ENCODE data around the gene AKAP9. TPM values are rescaled to one million over a fixed set of nuclear protein-coding genes. Genes with fewer than 3 reads are reported as not detected.

The AKAP9 gene
- total and polyA plus RNA-seq, 9 of the 15 experiments (the other 6 are each of a cell fraction or from before 2014, with no cell fraction given): 25.5 to 80.9 (median 46.3) TPM

DNA sequence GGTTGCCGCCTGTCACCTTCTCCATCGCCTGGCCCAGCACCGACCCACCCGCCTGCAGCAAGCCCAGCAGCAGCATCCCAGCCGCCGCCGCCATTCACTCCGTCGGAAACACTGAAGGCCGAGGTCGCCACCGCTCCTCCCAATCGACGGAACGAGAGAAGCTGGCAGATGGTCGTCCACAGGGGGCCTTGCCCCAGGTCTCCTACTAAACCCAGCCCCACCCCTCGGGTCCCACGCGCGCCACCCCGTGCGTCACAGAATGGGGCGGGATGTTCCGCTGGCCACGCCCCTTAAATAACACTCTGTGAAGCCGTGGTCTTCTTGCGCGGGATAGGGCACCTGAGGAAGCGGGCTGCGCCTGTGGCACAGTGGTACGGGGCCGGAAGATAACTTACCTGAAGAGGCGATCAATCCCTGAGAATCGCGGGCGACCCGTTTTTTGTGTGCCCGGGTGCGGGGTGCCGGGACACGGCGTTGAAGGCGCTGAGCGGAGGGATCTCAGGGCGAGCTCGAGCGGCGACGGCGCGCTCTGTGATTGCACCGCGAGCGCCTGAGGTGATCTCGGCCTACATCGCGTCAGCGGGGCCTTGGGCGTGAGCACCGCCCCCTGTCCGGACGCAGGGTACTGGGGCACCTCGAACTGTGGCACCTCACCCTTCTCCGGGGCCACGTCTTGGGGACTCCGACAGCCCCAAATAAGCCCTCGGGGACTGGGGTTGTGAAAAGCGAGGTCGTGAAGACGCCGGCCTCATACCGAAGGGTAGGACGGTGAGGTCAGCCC is 193.8 kb downstream of the AKAP9 start, which contains the start of gene CYP51A1 (continued):
- TF ChIP-seq, protein P1, sequence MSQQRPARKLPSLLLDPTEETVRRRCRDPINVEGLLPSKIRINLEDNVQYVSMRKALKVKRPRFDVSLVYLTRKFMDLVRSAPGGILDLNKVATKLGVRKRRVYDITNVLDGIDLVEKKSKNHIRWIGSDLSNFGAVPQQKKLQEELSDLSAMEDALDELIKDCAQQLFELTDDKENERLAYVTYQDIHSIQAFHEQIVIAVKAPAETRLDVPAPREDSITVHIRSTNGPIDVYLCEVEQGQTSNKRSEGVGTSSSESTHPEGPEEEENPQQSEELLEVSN (IDR thresholded peaks at IDR 0.05; ENCODE audit: borderline replicate concordance in 1 of 2, extremely low read depth in 1 of 2, insufficient read depth in 1 of 2, insufficient read length in 1 of 2, low read depth in 1 of 2, low read length in 1 of 2, poor library complexity in 1 of 2, severe bottlenecking in 1 of 2): peak; percentile 73 to 89
- TF ChIP-seq SNRNP70 (optimal IDR thresholded peaks at IDR 0.05; ENCODE audit: low read depth, low read length) (no peak), SPI1 (IDR thresholded peaks at IDR 0.05; ENCODE audit: borderline replicate concordance, low read depth, low read length) (no peak), DMBX1 (CRISPR knock-in tag; IDR thresholded peaks at IDR 0.05; ENCODE audit: borderline replicate concordance) (no peak), SRSF1 (IDR thresholded peaks at IDR 0.05; ENCODE audit: low read depth, low read length) (no peak)
- TF ChIP-seq, protein P2, sequence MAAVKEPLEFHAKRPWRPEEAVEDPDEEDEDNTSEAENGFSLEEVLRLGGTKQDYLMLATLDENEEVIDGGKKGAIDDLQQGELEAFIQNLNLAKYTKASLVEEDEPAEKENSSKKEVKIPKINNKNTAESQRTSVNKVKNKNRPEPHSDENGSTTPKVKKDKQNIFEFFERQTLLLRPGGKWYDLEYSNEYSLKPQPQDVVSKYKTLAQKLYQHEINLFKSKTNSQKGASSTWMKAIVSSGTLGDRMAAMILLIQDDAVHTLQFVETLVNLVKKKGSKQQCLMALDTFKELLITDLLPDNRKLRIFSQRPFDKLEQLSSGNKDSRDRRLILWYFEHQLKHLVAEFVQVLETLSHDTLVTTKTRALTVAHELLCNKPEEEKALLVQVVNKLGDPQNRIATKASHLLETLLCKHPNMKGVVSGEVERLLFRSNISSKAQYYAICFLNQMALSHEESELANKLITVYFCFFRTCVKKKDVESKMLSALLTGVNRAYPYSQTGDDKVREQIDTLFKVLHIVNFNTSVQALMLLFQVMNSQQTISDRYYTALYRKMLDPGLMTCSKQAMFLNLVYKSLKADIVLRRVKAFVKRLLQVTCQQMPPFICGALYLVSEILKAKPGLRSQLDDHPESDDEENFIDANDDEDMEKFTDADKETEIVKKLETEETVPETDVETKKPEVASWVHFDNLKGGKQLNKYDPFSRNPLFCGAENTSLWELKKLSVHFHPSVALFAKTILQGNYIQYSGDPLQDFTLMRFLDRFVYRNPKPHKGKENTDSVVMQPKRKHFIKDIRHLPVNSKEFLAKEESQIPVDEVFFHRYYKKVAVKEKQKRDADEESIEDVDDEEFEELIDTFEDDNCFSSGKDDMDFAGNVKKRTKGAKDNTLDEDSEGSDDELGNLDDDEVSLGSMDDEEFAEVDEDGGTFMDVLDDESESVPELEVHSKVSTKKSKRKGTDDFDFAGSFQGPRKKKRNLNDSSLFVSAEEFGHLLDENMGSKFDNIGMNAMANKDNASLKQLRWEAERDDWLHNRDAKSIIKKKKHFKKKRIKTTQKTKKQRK (IDR thresholded peaks at IDR 0.05; ENCODE audit: borderline replicate concordance, low read depth, low read length): no peak
- TF ChIP-seq, protein P3, sequence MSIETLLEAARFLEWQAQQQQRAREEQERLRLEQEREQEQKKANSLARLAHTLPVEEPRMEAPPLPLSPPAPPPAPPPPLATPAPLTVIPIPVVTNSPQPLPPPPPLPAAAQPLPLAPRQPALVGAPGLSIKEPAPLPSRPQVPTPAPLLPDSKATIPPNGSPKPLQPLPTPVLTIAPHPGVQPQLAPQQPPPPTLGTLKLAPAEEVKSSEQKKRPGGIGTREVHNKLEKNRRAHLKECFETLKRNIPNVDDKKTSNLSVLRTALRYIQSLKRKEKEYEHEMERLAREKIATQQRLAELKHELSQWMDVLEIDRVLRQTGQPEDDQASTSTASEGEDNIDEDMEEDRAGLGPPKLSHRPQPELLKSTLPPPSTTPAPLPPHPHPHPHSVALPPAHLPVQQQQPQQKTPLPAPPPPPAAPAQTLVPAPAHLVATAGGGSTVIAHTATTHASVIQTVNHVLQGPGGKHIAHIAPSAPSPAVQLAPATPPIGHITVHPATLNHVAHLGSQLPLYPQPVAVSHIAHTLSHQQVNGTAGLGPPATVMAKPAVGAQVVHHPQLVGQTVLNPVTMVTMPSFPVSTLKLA (conservative IDR thresholded peaks at IDR 0.05): peak; percentile 98 to 99
- TF ChIP-seq, protein P4, sequence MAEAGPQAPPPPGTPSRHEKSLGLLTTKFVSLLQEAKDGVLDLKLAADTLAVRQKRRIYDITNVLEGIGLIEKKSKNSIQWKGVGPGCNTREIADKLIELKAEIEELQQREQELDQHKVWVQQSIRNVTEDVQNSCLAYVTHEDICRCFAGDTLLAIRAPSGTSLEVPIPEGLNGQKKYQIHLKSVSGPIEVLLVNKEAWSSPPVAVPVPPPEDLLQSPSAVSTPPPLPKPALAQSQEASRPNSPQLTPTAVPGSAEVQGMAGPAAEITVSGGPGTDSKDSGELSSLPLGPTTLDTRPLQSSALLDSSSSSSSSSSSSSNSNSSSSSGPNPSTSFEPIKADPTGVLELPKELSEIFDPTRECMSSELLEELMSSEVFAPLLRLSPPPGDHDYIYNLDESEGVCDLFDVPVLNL (CRISPR knock-in tag; IDR thresholded peaks at IDR 0.05; ENCODE audit: low read depth): peak; percentile 56; the same call in 1 of the 2 replicates
- TF ChIP-seq, protein P5, sequence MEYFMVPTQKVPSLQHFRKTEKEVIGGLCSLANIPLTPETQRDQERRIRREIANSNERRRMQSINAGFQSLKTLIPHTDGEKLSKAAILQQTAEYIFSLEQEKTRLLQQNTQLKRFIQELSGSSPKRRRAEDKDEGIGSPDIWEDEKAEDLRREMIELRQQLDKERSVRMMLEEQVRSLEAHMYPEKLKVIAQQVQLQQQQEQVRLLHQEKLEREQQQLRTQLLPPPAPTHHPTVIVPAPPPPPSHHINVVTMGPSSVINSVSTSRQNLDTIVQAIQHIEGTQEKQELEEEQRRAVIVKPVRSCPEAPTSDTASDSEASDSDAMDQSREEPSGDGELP (CRISPR knock-in tag; IDR thresholded peaks at IDR 0.05; ENCODE audit: borderline replicate concordance): peak; percentile 75; the same call in 1 of the 2 replicates
- TF ChIP-seq, protein P6, sequence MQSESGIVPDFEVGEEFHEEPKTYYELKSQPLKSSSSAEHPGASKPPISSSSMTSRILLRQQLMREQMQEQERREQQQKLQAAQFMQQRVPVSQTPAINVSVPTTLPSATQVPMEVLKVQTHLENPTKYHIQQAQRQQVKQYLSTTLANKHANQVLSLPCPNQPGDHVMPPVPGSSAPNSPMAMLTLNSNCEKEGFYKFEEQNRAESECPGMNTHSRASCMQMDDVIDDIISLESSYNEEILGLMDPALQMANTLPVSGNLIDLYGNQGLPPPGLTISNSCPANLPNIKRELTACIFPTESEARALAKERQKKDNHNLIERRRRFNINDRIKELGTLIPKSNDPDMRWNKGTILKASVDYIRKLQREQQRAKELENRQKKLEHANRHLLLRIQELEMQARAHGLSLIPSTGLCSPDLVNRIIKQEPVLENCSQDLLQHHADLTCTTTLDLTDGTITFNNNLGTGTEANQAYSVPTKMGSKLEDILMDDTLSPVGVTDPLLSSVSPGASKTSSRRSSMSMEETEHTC (IDR thresholded peaks at IDR 0.05): peak; percentile 38; the same call in 1 of the 2 replicates
- TF ChIP-seq, protein P7, sequence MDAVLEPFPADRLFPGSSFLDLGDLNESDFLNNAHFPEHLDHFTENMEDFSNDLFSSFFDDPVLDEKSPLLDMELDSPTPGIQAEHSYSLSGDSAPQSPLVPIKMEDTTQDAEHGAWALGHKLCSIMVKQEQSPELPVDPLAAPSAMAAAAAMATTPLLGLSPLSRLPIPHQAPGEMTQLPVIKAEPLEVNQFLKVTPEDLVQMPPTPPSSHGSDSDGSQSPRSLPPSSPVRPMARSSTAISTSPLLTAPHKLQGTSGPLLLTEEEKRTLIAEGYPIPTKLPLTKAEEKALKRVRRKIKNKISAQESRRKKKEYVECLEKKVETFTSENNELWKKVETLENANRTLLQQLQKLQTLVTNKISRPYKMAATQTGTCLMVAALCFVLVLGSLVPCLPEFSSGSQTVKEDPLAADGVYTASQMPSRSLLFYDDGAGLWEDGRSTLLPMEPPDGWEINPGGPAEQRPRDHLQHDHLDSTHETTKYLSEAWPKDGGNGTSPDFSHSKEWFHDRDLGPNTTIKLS (IDR thresholded peaks at IDR 0.05; ENCODE audit: borderline replicate concordance, low read depth): peak; percentile 76
